Endothelial cell of umbilical vein (primary cell): ENCODE data around the gene SPATA3. TPM values are rescaled to one million over a fixed set of nuclear protein-coding genes. Genes with fewer than 3 reads are reported as not detected.

Experiments
- BruUV-seq: library from RNA; stranded (reverse); fragments of 400-500 nt; replicated peaks from 2 replicates; lab custom pipeline; 2021; lab: Mats Ljungman, UMichigan
- CTCF ChIA-PET: fragments of 300-600, 350-600 bp; sonication (Branson Sonifier 250); formaldehyde crosslinking; loops from one replicate; lab custom pipeline; 2021; ENCODE audit warnings: antibody characterized with exemption, inconsistent platforms; lab: Charles Lee
- POLR2A ChIA-PET: fragments of 300-600, 350-600 bp; sonication (Branson Sonifier 250); formaldehyde crosslinking; loops from one replicate; lab custom pipeline; 2021; ENCODE audit warnings: antibody characterized with exemption, inconsistent platforms; lab: Charles Lee
- DNase-seq: peaks from one replicate; pipeline ENCODE4 v3.0.0-alpha.2; 2011; ENCODE audit warnings: low read depth, low spot score
- FAIRE-seq: peaks from 2 replicates; lab custom pipeline; 2011; peaks lifted over from hg19 to GRCh38; lab: Jason Lieb, UNC
- H2AFZ ChIP-seq: 2 replicates; pipeline ENCODE4 v1.6.0; 2012; ENCODE audit warnings: low read depth, low read length, control low read depth, inconsistent platforms
- H3K27ac ChIP-seq: 2 replicates; pipeline ENCODE4 v1.5.1; 2011; ENCODE audit warnings: low read depth, mild to moderate bottlenecking, control low read depth, low read length, moderate library complexity; ENCODE audit not compliant: insufficient read depth
- H3K27me3 ChIP-seq, 2 experiments: 2 replicates each; pipeline versions ENCODE4 v1.6.0 to v1.6.1; 2011; ENCODE audit warnings: low read length in 2 of 2, mixed read lengths in 1 of 2; ENCODE audit not compliant: control insufficient read depth in 2 of 2, insufficient read depth in 2 of 2
- H3K36me3 ChIP-seq, 2 experiments: 2 replicates in 1 of 2; 3 replicates in 1 of 2; pipeline ENCODE4 v1.5.1; 2011; ENCODE audit warnings: low read length in 2 of 2, mild to moderate bottlenecking in 1 of 2, moderate library complexity in 1 of 2; ENCODE audit not compliant: control insufficient read depth in 2 of 2, insufficient read depth in 2 of 2; ENCODE audit errors: extremely low read depth in 1 of 2
- H3K4me1 ChIP-seq: 3 replicates; pipeline ENCODE4 v1.5.1; 2011; ENCODE audit warnings: mild to moderate bottlenecking, low read length; ENCODE audit not compliant: control insufficient read depth, insufficient read depth; ENCODE audit errors: extremely low read depth
- H3K4me2 ChIP-seq: 2 replicates; pipeline ENCODE4 v1.6.1; 2011; ENCODE audit warnings: low read length, control low read depth, mixed read lengths; ENCODE audit not compliant: insufficient read depth
- H3K4me3 ChIP-seq, 3 experiments: fragments of 200-600 bp in 1 of 3; sonication (generic), shearing (Covaris generic) in 1 of 3; replicated peaks in 1 of 3; 2 replicates each; pipeline ENCODE4 v1.5.1; 2011 to 2016; ENCODE audit warnings: control low read depth in 3 of 3, low read length in 3 of 3, mild to moderate bottlenecking in 2 of 3, inconsistent platforms in 1 of 3, low read depth in 1 of 3, moderate library complexity in 1 of 3; ENCODE audit not compliant: insufficient read depth in 1 of 3
- H3K79me2 ChIP-seq: 2 replicates; pipeline ENCODE4 v1.6.0; 2012; ENCODE audit warnings: low read length, inconsistent platforms; ENCODE audit not compliant: control insufficient read depth, insufficient read depth
- H3K9ac ChIP-seq: replicated peaks from 2 replicates; pipeline ENCODE3; 2011; ENCODE audit warnings: low read length, control low read depth; ENCODE audit not compliant: insufficient read depth; ENCODE audit errors: extremely low read depth
- H3K9me1 ChIP-seq: replicated peaks from 3 replicates; pipeline ENCODE4 v1.6.0; 2011; ENCODE audit warnings: mild to moderate bottlenecking, low read length; ENCODE audit not compliant: control insufficient read depth, insufficient read depth; ENCODE audit errors: extremely low read depth
- H3K9me3 ChIP-seq: replicated peaks from 2 replicates; pipeline ENCODE4 v1.5.1; 2012; ENCODE audit warnings: low read length, inconsistent platforms; ENCODE audit not compliant: control insufficient read depth, insufficient read depth
- H4K20me1 ChIP-seq: replicated peaks from 2 replicates; pipeline ENCODE3; 2011; ENCODE audit warnings: mild to moderate bottlenecking, low read length; ENCODE audit not compliant: control insufficient read depth, insufficient read depth; ENCODE audit errors: extremely low read depth
- EZH2 ChIP-seq: IDR thresholded peaks from 2 replicates; pipeline ENCODE4 v1.6.1; 2012; ENCODE audit warnings: borderline replicate concordance, low read depth, mild to moderate bottlenecking, moderate library complexity, low read length, inconsistent platforms; ENCODE audit not compliant: severe bottlenecking
- FOS ChIP-seq: IDR thresholded peaks from 2 replicates; pipeline ENCODE4 v1.6.1; 2011; ENCODE audit warnings: mild to moderate bottlenecking, low read length, moderate library complexity, borderline replicate concordance; ENCODE audit not compliant: insufficient read depth
- GATA2 ChIP-seq: IDR thresholded peaks from 2 replicates; pipeline ENCODE4 v1.7.0; 2011; ENCODE audit warnings: low read depth, mild to moderate bottlenecking, moderate library complexity, mixed read lengths, low read length; ENCODE audit not compliant: insufficient read length, insufficient read depth
- JUN ChIP-seq: IDR thresholded peaks from 2 replicates; pipeline ENCODE4 v1.6.1; 2011; ENCODE audit warnings: borderline replicate concordance, low read depth; ENCODE audit not compliant: insufficient read length, insufficient read depth
- MYC ChIP-seq: IDR thresholded peaks from one replicate; pipeline ENCODE4 v1.6.1; 2011; ENCODE audit warnings: mild to moderate bottlenecking, low read depth, low read length
- POLR2A ChIP-seq: IDR thresholded peaks from 2 replicates; pipeline ENCODE4 v1.6.1; 2012; ENCODE audit warnings: low read depth, mild to moderate bottlenecking, control low read depth, low read length
- POLR2AphosphoS5 ChIP-seq: IDR thresholded peaks from 2 replicates; pipeline ENCODE4 v1.6.1; 2012; ENCODE audit warnings: low read depth, mild to moderate bottlenecking, control low read depth, low read length, moderate library complexity; ENCODE audit not compliant: insufficient read depth
- dilution Hi-C: fragments of 300-500 bp; cut with MboI; formaldehyde crosslinking; loops from one replicate; pipeline ENCODE4 v1.15.0; 2019; ENCODE audit warnings: low sequenced_read_pairs; ENCODE audit not compliant: extremely low pct_ligation_motif_present
- intact Hi-C: fragments of 100-400 bp; cut with micrococcal nuclease; formaldehyde crosslinking; loops from one replicate; pipeline ENCODE4 v1.10.0; 2022
- polyA plus RNA-seq, 4 experiments: library from polyadenylated mRNA; depleted of rRNA in 3 of 4; stranded (reverse) in 3 of 4; unstranded in 1 of 4; fragments of >200 nt; gene quantifications; 2 replicates each; pipeline versions ENCODE4 v1.2.1 to v1.2.3, GENCODE V29; 2011 to 2012; ENCODE audit warnings: missing spikeins in 1 of 4
- total RNA-seq: library from RNA; stranded (reverse); gene quantifications from 2 replicates; pipeline ENCODE4 v1.2.3, GENCODE V29; 2021
- TF ChIP-seq, protein P1 (sequence below): IDR thresholded peaks from 2 replicates; pipeline ENCODE4 v1.6.1; 2011; ENCODE audit not compliant: insufficient read depth, insufficient read length
- TF ChIP-seq, protein P2 (sequence below), 2 donors: IDR thresholded peaks; 1 replicate in 1 of 2; 2 replicates in 1 of 2; pipeline ENCODE4 v1.5.1; 2011; ENCODE audit warnings: low read length in 2 of 2, mild to moderate bottlenecking in 2 of 2, moderate library complexity in 2 of 2, control low read depth in 1 of 2, inconsistent platforms in 1 of 2, low read depth in 1 of 2; ENCODE audit not compliant: insufficient read depth in 1 of 2; ENCODE audit errors: extremely low read depth in 1 of 2

SPATA3 gene
- total and polyA plus RNA-seq, 2 donors (not counting 3 experiments of a cell fraction or from before 2014, with no cell fraction given) = not detected

DNA sequence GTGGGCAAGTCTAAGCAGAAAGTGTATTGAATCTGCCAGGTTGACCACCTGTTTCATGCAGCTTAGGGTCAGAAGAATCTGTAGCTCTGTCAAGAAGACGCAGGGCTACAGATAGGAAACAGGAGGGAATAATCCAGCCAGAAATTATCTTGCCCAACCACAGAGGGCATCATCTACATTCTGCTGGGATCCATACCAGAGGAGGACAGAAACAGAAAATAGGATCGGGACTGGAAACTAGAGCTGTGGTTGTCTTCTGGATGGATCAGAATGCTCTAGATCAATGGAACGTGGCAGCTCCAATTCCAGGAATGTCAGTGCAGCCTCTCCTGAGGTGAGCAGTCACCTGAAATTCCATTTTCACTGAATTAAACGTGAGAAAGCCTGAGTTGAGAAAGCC, 3.6 kb downstream of the SPATA3 start:
- intact Hi-C loops = no loop called here
- ChIA-PET CTCF (interaction anchor here (1.3 to 1.7 kb wide), 2 partner anchors 12 to 175 kb away, joined by 3 read pairs; no protein-coding TSS in a partner anchor), POLR2A (no interaction called here)
- no peak overlapping the region for H3K4me2 ChIP-seq
- TF ChIP-seq EZH2 (no peak), GATA2 (no peak), JUN (no peak), MYC (no peak), POLR2AphosphoS5 (no peak), POLR2A (no peak), FOS (no peak)
- TF ChIP-seq, protein P1, sequence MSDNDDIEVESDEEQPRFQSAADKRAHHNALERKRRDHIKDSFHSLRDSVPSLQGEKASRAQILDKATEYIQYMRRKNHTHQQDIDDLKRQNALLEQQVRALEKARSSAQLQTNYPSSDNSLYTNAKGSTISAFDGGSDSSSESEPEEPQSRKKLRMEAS = no peak
- TF ChIP-seq, protein P2, sequence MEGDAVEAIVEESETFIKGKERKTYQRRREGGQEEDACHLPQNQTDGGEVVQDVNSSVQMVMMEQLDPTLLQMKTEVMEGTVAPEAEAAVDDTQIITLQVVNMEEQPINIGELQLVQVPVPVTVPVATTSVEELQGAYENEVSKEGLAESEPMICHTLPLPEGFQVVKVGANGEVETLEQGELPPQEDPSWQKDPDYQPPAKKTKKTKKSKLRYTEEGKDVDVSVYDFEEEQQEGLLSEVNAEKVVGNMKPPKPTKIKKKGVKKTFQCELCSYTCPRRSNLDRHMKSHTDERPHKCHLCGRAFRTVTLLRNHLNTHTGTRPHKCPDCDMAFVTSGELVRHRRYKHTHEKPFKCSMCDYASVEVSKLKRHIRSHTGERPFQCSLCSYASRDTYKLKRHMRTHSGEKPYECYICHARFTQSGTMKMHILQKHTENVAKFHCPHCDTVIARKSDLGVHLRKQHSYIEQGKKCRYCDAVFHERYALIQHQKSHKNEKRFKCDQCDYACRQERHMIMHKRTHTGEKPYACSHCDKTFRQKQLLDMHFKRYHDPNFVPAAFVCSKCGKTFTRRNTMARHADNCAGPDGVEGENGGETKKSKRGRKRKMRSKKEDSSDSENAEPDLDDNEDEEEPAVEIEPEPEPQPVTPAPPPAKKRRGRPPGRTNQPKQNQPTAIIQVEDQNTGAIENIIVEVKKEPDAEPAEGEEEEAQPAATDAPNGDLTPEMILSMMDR (IDR thresholded peaks at IDR 0.05; ENCODE audit: extremely low read depth in 1 of 2, insufficient read depth in 1 of 2, low read depth in 1 of 2, low read length in 2 of 2) = no peak
- no TSS peak for BruUV-seq
- no peak for FAIRE-seq
- peaks cover 2 to 10% of the 10 kb centered on the region in 2 experiments for H3K27me3 ChIP-seq
- H3K9ac ChIP-seq = no peak overlapping the region
- no peaks in the 10 kb centered on the region for H3K79me2 ChIP-seq
- H3K9me1 ChIP-seq = no peaks in the 10 kb centered on the region
- no peak for DNase-seq
- H3K9me3 ChIP-seq = no peaks in the 10 kb centered on the region
- no peak overlapping the region for H3K27ac ChIP-seq
- H2AFZ ChIP-seq = no peak overlapping the region
- no peaks in the 10 kb centered on the region for H4K20me1 ChIP-seq
- no peak overlapping the region for H3K4me3 ChIP-seq
- H3K4me1 ChIP-seq = no peaks in the 10 kb centered on the region
- dilution Hi-C loops = no loop called here
- no peaks in the 10 kb centered on the region for H3K36me3 ChIP-seq
